ENCODE data around the gene PMS2. TPM values are rescaled to one million over a fixed set of nuclear protein-coding genes. Genes with fewer than 3 reads are reported as not detected.

Gene PMS2
- total RNA-seq, 4 donors from 2014 or later = 7.5 to 9.5 (median 8.4) TPM

DNA sequence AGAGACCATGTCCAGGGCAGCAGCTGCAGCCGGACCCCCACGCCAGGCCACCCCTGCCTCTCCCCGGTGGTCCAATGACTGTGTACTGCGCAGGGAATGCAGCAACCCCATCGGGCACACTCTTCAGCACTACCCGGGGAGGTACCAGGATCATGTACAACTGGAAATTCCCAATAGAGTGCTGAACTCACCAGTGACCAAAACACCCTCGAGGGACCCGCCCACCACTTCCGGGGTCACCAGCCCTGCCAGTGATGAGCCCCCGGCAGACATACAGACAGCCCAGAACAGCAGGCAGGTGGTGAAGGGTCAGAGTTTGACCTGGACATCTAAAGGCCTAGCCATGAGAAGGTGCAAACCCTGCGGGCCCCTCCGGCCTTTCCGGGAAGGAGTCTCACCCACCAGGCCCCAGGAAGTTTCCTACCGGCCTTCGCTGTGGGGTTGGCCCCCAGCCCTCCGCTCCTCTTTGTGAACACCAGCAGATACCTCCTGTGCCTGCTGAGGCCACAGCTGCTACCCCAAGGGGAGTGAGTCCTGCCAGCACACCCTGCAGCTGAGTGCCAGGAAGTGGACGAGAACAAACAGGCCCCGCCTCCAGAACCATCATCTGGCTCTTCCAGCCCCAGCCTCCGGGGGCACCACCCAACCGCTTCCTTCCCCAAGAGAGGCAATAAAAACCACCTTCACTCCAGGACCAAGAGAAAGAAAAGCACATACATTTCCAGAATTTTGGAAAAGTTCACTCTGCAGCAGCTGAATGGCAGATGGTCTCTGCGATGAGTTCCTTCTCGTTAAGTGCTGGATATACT is 17.4 kb upstream of the PMS2 start:
- DNase-seq (ENCODE audit: extremely low spot score) = no peak
- peaks cover 65 to 99% (median 86%) of the 10 kb centered on the region in 4 donors for H3K36me3 ChIP-seq
- H3K27ac ChIP-seq (replicated peaks in 1 of 4) = peak overlapping the region; percentile 32 to 65 (median 61)
- no peak for TF ChIP-seq POLR2A (IDR thresholded peaks at IDR 0.05; ENCODE audit: low read depth)
- TF ChIP-seq, protein P1, sequence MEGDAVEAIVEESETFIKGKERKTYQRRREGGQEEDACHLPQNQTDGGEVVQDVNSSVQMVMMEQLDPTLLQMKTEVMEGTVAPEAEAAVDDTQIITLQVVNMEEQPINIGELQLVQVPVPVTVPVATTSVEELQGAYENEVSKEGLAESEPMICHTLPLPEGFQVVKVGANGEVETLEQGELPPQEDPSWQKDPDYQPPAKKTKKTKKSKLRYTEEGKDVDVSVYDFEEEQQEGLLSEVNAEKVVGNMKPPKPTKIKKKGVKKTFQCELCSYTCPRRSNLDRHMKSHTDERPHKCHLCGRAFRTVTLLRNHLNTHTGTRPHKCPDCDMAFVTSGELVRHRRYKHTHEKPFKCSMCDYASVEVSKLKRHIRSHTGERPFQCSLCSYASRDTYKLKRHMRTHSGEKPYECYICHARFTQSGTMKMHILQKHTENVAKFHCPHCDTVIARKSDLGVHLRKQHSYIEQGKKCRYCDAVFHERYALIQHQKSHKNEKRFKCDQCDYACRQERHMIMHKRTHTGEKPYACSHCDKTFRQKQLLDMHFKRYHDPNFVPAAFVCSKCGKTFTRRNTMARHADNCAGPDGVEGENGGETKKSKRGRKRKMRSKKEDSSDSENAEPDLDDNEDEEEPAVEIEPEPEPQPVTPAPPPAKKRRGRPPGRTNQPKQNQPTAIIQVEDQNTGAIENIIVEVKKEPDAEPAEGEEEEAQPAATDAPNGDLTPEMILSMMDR (IDR thresholded peaks at IDR 0.05) = peak in 1 of 3 experiments; percentile 29
- no peak for TF ChIP-seq EP300 (IDR thresholded peaks at IDR 0.05)
- TF ChIP-seq POLR2AphosphoS5 (IDR thresholded peaks at IDR 0.05) = peak in 1 of 2 donors; percentile 27
- WGBS = 88% methylated on average over 14 of the region's 22 CpGs
- H3K9me3 ChIP-seq = no peaks in the 10 kb centered on the region
- H3K27me3 ChIP-seq = no peaks in the 10 kb centered on the region
- peak overlapping the region; percentile 21 to 47 (median 25) for H3K4me3 ChIP-seq
- peaks cover 3 to 17% (median 8%) of the 10 kb centered on the region in 4 donors for H3K4me1 ChIP-seq
- intact Hi-C loops (cut with DNase I) = no loop called here

DNA sequence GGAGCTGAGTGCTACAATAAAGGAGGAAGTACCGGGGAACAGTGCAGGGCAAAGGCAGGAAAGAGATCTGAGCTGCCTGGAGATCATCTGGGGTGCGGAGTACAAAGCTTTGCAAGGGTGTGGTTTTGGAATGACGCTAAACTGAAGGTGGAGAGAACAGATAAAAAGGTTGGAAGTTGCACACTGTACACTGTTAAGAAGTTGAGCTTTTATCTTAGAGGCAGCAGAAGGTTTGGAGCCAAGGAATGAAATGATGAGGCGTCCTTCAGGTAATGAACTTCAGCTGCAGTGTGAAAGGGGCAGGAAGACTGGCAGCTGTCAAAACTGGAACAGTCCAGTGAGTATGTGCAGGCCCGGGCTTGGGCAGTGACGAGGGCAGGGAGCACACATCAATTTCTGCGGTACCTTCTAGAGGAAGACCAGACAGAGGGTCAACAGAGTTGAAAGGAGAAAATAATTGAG is 15.2 kb upstream of the PMS2 start:
- TF ChIP-seq, protein P1 (IDR thresholded peaks at IDR 0.05) = no peak
- no peak for TF ChIP-seq POLR2A (IDR thresholded peaks at IDR 0.05; ENCODE audit: low read depth)
- TF ChIP-seq POLR2AphosphoS5 (IDR thresholded peaks at IDR 0.05) = no peak
- TF ChIP-seq EP300 (IDR thresholded peaks at IDR 0.05) = no peak
- Histone ChIP-seq H3K4me1 (peaks cover 3 to 17% (median 8%) of the 10 kb centered on the region in 4 donors), H3K9me3 (no peaks in the 10 kb centered on the region), H3K4me3 (no peak overlapping the region), H3K36me3 (peaks cover 80 to 100% (median 95%) of the 10 kb centered on the region in 4 donors), H3K27me3 (no peaks in the 10 kb centered on the region), H3K27ac (replicated peaks in 1 of 4) (no peak overlapping the region)
- intact Hi-C loops (cut with DNase I) = no loop called here
- DNase-seq (ENCODE audit: extremely low spot score) = no peak
- 86% methylated on average over 7 of the region's 7 CpGs for WGBS

DNA sequence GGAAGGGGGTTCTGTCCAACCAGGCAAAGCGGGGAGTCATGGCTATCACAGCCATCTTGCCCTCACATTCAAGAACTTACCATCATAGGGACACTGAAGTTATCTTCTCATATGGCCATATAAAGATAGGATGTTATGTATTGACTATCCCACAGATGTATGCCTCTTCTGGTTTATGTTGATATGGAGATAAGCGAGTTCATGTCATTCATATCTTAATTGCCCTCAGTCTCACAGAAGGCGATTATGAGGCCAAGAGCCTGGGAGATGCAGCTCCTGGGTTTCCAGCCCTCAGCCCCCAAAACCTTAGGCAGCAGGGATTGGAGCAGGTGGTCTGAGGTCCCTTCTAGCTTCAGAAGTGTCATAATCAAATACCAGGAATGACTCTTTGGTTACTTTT is 13.9 kb upstream of the PMS2 start:
- H3K4me1 ChIP-seq = peaks cover 3 to 17% (median 8%) of the 10 kb centered on the region in 4 donors
- H3K27ac ChIP-seq (replicated peaks in 1 of 4) = no peak overlapping the region
- no peaks in the 10 kb centered on the region for H3K27me3 ChIP-seq
- no peaks in the 10 kb centered on the region for H3K9me3 ChIP-seq
- no peak overlapping the region for H3K4me3 ChIP-seq
- TF ChIP-seq EP300 (IDR thresholded peaks at IDR 0.05) = no peak
- TF ChIP-seq POLR2AphosphoS5 (IDR thresholded peaks at IDR 0.05) = no peak
- TF ChIP-seq, protein P1 (IDR thresholded peaks at IDR 0.05) = no peak
- no peak for TF ChIP-seq POLR2A (IDR thresholded peaks at IDR 0.05; ENCODE audit: low read depth)
- DNase-seq (ENCODE audit: extremely low spot score) = no peak
- 100% methylated on average over 3 of the region's 3 CpGs for WGBS
- intact Hi-C loops (cut with DNase I) = no loop called here
- H3K36me3 ChIP-seq = peaks cover 82 to 100% (median 96%) of the 10 kb centered on the region in 4 donors

DNA sequence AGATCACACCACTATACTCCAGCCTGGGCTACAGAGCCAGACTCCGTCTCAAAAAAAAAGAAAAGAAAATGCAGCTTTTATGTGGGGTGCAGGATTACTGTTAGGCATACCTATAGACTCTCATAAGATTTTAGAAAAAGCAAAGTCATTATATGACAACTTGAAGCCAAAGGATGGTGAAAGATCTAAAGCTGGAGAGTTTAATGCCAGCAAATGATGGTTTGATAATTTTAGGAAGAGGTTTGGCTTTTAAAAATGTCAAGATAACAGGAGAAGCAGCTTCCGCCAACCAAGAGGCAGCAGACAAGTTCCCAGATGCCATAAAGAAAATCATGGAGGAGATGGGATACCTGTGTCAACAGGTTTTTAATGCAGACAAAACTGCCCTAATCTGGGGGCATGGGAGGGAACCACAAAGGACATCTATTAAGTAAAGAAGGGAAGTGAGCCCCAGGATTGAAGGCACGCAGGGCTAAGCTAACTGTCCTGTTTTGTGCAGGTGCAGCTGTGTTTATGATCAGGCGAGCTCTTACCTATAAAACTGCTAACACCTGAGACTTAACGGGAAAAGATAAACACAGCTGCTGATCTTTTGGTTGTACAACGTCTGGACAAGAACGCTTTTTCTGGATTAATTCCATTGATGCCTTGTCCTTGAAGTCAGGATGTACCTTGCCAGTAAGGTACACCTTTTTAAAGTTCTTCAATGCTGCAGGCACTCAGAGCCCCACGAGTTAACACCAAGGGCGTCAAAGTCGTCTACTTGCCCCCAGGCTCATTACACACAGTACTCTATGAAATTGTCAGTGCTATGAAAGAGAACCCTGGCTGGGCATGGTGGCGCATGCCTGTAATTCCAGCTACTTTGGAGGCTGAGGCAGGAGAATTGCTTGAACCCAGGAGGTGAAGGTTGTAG is 11.8 kb upstream of the PMS2 start:
- TF ChIP-seq EP300 (IDR thresholded peaks at IDR 0.05) (no peak), POLR2AphosphoS5 (IDR thresholded peaks at IDR 0.05) (no peak), POLR2A (IDR thresholded peaks at IDR 0.05; ENCODE audit: low read depth) (no peak)
- TF ChIP-seq, protein P1 (IDR thresholded peaks at IDR 0.05) = no peak
- WGBS = 85% methylated on average over 11 of the region's 11 CpGs
- DNase-seq (ENCODE audit: extremely low spot score) = no peak
- no peak overlapping the region for H3K4me3 ChIP-seq
- H3K9me3 ChIP-seq = no peaks in the 10 kb centered on the region
- no peak overlapping the region for H3K27ac ChIP-seq (replicated peaks in 1 of 4)
- intact Hi-C loops (cut with DNase I) = no loop called here
- peaks cover 70 to 100% (median 94%) of the 10 kb centered on the region in 4 donors for H3K36me3 ChIP-seq
- no peaks in the 10 kb centered on the region for H3K27me3 ChIP-seq
- peaks cover 6 to 15% (median 10%) of the 10 kb centered on the region in 4 donors for H3K4me1 ChIP-seq
